ENCODE measurements around the gene DGKZ.

DGKZ gene

DNA sequence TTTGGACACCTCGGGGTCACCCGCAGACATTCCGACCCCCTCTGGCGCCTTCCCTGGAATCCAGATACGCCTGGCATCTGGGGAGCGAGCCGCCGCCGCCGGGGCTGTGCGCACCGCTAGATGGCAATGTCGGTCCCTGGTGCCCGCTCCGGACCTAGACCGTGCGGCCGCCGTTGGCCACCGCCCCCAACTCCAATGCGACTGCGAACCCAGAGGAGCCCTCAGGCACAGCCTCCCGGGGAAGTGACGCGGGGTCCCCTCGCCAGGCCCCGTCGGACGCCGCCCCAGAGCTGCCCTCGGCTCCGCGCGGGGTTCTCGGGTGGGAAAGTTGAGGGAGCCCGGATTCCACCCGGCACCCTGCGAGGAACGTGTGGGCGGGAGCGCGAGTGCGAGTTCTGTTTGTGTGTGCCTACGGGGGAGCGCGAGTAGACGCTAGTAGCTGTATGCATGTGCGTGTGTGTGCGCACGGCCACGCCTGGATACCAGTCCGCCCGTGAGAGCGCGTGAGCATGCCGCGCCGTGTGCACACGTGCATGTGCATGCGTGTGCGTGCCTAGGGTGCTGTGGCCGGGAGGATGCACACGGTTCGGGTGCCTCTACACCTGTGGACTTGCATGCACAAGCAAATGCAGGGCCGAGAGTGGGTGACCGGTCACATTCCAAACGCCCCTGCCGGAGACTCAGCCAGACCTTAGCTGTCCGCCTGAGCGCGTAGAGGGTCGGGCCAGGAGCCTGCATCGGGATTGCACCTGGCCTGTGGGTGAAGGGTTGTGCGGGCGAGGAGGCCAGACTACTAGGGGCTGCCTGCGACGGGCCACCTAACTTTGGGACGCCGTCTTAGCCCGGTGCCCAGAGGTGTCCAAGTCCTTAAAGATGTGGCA, 42.4 kb downstream of the DGKZ start:
- peak; percentile 30; the same call in 1 of the 2 replicates for TF ChIP-seq POLR2A (IDR thresholded peaks at IDR 0.05; ENCODE audit: low read depth, low read length)
- DNase-seq (ENCODE audit: insufficient read length, low spot score) (peak; percentile 99), FAIRE-seq (no peak)

DNA sequence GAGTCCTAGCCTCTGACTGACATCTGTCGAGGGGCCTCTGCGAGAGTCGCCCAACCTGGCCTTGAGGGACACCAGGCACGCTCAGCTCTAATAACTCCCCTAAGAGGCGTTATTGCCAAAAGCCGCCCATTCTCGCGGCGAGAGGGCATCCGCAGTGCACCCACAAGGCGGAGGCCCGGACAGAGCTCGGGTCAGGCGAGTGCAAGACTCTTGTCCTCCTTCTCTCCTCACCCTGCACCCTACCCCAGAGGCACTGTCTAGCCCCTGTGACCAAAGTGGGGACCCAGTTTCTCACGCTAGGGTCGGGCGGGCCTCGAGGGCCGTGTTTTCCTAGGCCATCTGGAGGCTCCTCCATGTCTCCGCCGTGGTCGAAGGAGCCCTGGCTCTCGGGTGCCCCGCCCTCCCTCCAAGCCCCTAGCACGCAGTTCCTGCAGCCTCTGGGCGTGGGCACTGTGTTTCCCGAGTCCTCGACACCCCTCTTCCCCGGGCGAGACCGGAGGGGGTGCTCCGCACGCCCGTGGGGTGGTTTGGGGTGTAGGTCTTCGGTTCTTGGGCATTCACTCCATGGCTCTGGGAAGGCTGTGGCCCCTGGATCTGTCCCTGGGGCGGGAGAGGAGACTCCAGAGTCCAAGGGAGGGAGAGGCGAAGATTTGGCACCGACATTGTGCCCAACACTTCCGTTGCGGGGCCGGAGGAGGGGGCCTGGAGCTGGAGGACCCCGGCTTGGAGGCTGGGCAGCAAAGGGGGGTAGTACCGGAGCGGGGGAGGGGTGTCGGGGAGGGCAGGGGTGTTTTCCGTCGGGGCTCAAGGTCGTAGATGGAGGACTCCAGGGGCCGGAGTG, 43.3 kb downstream of the DGKZ start:
- no peak for TF ChIP-seq POLR2A (IDR thresholded peaks at IDR 0.05; ENCODE audit: low read depth, low read length)
- DNase-seq (ENCODE audit: insufficient read length, low spot score) (peak; percentile 68), FAIRE-seq (no peak)

DNA sequence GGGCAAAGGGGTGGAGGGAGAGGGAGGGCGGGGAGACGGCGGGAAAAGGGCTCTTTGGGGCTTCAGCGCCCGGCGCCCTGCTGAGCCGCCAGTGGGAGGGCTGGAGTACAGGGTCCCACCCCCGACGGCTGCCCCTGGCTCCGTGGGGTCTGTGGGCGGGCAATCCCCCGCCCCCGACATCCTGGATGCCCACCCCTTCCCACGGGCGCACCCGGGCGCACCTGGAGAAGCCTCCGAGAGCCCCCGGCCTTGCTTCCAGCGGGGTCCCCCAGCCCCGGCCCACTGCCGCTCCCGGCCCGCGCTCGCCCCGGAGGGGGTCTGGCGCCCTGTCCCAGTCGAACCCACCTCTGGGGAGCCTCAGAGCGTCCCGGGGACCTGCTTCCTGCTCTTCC, 43.9 kb downstream of the DGKZ start:
- DNase-seq (ENCODE audit: insufficient read length, low spot score), result peak; percentile 39
- no peak for TF ChIP-seq POLR2A (IDR thresholded peaks at IDR 0.05; ENCODE audit: low read depth, low read length)
- FAIRE-seq, result no peak

DNA sequence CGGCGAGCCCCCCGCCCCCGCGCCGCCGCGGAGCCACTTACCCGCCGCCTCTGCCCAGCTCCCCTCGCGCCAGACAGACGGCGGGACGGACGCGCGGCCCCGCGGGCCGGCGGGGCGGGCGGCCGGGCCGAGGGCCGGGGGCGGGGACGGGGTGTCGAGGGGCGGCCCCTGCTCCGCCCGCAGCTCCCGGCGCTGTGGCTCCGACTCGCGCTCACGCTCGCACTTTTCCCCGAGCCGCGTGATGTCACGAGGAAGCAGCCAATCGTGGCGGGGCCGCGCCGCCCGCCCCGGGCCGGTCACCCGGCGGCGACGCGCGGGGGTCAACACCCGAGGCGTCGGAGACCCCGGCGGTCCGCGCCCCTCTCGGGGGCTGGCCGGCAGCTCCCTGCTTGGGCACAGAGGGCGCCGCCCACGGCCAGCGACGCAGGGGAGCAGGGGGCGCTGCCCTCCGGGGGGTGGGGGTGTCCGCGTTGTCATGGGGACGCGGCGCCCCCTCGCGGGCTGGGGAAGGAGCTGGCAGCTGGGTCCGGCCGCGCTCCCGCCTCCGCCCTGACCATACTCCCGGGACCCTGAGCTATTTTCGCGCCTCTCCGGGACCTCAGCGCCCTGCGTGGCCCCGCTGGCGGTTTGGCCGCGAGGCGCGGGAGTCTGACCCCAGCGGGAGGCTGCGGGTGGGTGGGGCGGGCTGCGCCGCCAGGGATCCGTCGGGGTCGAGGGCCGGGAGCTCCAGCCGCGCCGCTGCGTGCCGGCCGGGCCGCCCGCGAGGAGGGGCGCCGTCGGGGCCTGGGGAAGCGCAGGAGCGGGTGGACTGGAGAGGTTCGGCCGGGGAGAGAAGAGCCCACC, 44.5 kb downstream of the DGKZ start, which contains the start of gene CHRM4:
CHRM4 (minus strand) TSS at position 199 of the 843 bp plus-strand sequence. CDS start 5,219 bp downstream, outside the sequence.
- FAIRE-seq, result no peak
- no peak for TF ChIP-seq POLR2A (IDR thresholded peaks at IDR 0.05; ENCODE audit: low read depth, low read length)
- peak; percentile 85 for DNase-seq (ENCODE audit: insufficient read length, low spot score)

DNA sequence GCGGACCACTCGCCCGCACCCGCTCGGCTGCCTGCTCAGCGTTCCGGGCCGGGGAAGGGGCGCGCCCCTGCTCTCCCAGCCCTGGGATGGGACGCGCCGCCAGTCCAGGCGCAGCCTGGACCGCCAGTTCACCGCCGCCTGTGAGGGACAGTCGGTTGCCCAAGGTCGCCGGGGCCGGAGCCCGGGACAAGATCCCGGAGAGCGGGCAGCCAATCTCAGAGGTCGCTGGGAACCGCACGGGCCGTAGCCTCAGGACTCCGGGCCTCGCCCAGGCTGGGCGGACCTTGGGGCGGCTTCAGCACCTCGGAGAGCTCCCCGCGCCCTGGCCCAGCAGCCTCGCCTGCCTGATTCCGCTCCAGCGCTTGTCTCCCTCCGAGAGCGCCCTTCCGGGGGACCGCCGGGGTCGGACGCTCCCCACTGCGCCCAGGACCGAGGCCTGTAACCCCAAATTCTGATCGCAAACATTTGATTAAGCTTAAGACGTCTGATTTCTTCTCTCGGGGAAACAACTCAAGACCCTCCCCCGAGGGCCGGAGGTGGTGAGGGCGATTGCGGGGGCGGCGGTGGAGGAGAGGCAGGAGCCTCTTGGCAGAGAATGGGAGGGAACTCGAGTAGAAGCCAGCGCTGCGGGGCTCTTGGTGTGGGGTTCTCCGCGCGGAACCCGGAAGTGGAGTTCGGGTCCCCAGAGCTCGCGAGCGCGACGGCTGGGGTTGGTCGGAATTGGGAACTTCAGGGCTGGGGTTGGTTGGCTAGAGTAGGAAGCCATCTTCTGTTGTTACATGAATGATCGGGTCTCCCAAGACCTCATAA, 45.4 kb downstream of the DGKZ start:
- no peak for TF ChIP-seq POLR2A (IDR thresholded peaks at IDR 0.05; ENCODE audit: low read depth, low read length)
- no peak for FAIRE-seq
- DNase-seq (ENCODE audit: insufficient read length, low spot score), result peak; percentile 99

DNA sequence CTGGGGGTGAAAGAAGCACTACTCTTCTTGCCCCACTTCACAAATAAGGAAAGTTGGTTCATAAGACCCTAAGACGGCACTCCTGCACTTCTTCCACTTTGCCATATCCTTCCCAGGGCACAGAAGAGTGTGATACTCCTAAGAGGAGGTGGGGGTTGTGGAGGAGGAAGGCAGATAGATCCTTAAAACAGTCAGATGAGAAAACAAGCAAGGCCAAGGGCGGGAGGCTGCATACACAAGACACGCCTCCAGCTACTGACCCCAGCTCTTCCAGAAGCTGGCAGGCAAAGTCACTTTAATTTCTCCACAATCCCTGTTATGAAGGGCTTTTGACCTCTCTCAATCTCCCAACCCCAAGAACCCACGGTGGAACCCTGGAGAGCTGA, 46.0 kb downstream of the DGKZ start:
- no peak for TF ChIP-seq POLR2A (IDR thresholded peaks at IDR 0.05; ENCODE audit: low read depth, low read length)
- DNase-seq (ENCODE audit: insufficient read length, low spot score), result peak; percentile 38
- no peak for FAIRE-seq

DNA sequence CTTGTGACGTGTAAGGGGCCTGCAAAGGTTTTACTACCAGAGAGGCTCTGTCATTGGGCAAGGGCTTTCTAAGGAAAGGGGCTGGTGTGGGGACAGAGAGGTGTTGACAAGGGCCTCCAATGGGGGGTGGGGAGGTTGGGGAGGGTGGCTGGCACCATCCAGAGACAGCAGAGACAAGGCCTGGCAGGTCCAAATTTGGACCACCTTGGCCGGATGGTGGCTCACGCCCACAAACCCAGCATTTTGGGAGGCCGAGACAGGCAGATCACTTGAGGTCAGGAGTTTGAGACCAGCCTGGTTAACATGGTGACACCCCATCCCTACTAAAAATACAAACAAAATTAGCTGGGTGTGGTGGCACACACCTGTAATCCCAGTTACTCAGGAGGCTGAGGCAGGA, 46.5 kb downstream of the DGKZ start:
- DNase-seq (ENCODE audit: insufficient read length, low spot score) (no peak), FAIRE-seq (no peak)
- TF ChIP-seq POLR2A (IDR thresholded peaks at IDR 0.05; ENCODE audit: low read depth, low read length), result no peak

DNA sequence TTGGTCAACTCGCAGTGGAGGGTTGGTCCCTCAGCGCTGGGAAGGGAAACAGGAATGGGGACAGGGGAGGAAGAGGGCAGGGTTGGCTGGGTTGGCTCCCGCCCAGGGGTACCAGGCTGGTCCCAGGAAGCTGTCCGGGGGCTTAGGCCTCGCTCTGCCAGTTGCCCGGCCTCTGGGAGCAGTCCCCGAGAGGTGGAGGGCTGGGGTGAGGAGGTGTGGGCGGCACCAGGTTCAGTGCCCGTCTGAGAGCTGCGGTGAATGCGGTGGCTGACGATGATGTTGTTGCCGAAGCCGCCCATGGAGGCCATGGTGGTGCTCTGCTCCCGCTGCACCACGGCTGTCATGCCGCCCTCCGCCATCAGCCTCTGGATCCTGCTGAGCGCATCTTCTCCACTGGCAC, 50.3 kb downstream of the DGKZ start:
- DNase-seq (ENCODE audit: insufficient read length, low spot score) (no peak), FAIRE-seq (no peak)
- TF ChIP-seq POLR2A (IDR thresholded peaks at IDR 0.05; ENCODE audit: low read depth, low read length), result no peak

DNA sequence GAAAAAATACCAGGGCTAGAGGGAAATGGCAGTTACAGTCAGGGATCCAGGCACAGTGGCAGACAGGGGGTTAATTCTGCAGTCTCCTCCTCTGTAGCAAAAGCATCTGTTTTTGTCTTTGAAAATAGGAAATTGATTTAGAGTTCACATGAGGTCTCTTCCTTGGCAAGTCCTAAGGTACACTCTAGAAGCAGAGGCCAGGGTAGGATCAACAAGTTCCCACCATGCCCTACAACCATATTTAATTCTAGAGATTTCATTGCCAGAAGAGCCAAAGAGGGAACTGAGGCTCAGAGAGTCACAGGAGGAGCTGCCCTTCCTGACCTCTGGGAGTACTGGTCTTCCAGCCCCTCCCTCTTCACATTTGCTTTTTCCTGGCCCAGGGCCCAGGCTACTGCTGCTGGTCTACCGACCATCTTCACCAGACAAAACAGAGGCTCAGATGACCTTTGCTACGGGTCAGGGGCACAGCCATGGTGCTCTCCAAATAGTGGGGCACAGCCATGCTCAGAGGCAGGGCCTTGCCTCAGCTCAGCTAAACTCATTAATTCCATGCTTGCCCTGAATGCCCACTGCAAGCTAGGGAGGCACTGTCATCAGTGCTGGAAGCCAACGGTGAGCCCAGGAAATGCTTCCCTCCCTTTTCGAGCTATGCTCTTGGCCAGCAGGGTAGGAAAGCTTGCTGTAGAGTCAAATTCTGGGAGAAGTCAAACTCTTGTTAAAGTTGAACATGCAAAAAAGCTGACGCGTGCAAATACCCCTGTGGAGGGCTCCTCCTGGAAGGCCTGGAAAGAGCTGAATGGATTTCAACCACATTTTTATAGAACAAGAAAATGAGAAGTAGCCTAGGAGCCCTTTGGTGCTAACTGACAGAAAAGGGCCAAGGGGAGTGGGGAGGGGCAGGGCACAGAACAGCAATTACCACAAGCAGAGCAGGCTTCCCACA, 56.0 kb downstream of the DGKZ start:
- TF ChIP-seq POLR2A (IDR thresholded peaks at IDR 0.05; ENCODE audit: low read depth, low read length), result no peak
- FAIRE-seq, result no peak
- no peak for DNase-seq (ENCODE audit: insufficient read length, low spot score)

DNA sequence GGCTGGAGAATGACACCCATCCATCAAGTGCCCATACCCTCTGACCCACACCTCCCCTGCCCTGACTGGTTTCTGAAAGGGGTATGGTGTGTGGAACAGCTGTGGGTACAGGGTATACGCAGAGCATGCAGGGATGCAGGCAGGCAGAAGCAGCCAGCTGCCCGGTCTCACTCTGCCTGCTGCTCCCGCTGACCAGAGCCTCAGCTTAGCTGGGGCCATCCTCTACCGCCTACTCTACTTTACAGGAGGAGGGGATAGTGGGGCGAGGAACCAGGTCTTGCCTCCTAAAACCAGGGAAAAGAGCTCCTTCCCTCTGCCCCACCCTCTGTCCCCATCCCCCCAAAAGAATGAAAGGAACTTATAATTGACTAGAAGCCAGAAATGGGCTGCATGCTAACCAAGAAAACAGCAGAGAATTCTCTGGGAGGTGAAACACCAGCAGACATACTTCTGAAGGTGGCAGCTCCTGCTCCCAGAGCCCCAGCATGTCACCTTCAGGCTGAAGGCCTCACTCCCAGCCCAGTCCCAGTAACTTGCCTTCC, 57.3 kb downstream of the DGKZ start:
- no peak for TF ChIP-seq POLR2A (IDR thresholded peaks at IDR 0.05; ENCODE audit: low read depth, low read length)
- DNase-seq (ENCODE audit: insufficient read length, low spot score), result no peak
- FAIRE-seq, result no peak

DNA sequence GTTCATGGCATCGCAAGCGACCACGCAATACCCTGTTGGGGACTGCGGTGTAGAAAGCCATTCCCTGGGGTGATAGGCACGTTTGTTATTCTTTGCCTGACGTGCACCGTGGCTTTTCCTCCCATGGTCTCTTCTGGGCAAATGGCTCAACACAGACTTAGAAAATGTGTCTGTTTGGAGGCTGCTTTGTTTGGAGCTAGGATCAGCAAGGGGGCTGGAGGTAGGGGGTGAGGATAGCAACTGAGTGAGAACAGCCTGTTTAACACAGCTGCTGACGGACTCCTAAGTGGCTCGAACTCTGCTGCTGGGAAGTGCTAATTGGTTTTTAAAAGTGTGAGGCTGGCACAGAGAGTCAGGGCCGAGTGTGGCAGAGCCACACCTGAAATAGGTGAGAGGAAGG, 60.4 kb downstream of the DGKZ start:
- DNase-seq (ENCODE audit: insufficient read length, low spot score) (no peak), FAIRE-seq (no peak)
- TF ChIP-seq POLR2A (IDR thresholded peaks at IDR 0.05; ENCODE audit: low read depth, low read length), result no peak
